H1 (cell line): Measurements from ENCODE around the gene NSL1. TPM values are rescaled to one million over a fixed set of nuclear protein-coding genes. Genes with fewer than 3 reads are reported as not detected.

Experiments used
- CTCF ChIA-PET: fragments of 300-600 bp; sonication (Branson Sonifier 250); formaldehyde crosslinking; loops from one replicate; lab custom pipeline; 2021; ENCODE audit not compliant: partially characterized antibody; lab: Charles Lee
- POLR2A ChIA-PET: fragments of 300-600 bp; sonication (Branson Sonifier 250); formaldehyde crosslinking; loops from one replicate; lab custom pipeline; 2021; ENCODE audit warnings: inconsistent platforms; ENCODE audit not compliant: partially characterized antibody; lab: Charles Lee
- DNase-seq, 2 experiments: peaks; one replicate each; pipeline versions ENCODE4 v3.0.0 to v3.0.0-alpha.2; 2010 to 2022; ENCODE audit warnings: low spot score in 2 of 2, low read depth in 1 of 2, mixed read lengths in 1 of 2
- FAIRE-seq: peaks from 2 replicates; lab custom pipeline; 2011; peaks lifted over from hg19 to GRCh38; lab: Jason Lieb, UNC
- H2AFZ ChIP-seq: 2 replicates; pipeline ENCODE4 v1.8.1; 2012; ENCODE audit warnings: low read length, inconsistent platforms
- H2AK5ac ChIP-seq: 2 replicates; pipeline ENCODE4 v1.6.1; 2013; ENCODE audit warnings: low read depth, low read length
- H2BK120ac ChIP-seq: replicated peaks from 2 replicates; pipeline ENCODE3; 2013; ENCODE audit warnings: low read depth, low read length, inconsistent platforms
- H2BK12ac ChIP-seq: 2 replicates; pipeline ENCODE4 v1.6.1; 2013; ENCODE audit warnings: low read depth, low read length
- H2BK15ac ChIP-seq: 2 replicates; pipeline ENCODE4 v1.6.1; 2013; ENCODE audit warnings: low read length
- H2BK20ac ChIP-seq: 2 replicates; pipeline ENCODE4 v1.6.1; 2013; ENCODE audit warnings: low read length
- H2BK5ac ChIP-seq: 2 replicates; pipeline ENCODE4 v1.6.1; 2013; ENCODE audit warnings: low read depth, low read length
- H3K14ac ChIP-seq: 2 replicates; pipeline ENCODE4 v1.6.1; 2013; ENCODE audit warnings: inconsistent platforms; ENCODE audit not compliant: insufficient read length
- H3K18ac ChIP-seq: 2 replicates; pipeline ENCODE4 v1.6.1; 2013; ENCODE audit warnings: low read length; ENCODE audit errors: extremely low read depth
- H3K23ac ChIP-seq: 2 replicates; pipeline ENCODE4 v1.6.1; 2013; ENCODE audit warnings: inconsistent platforms; ENCODE audit not compliant: insufficient read length
- H3K23me2 ChIP-seq: 2 replicates; pipeline ENCODE4 v1.6.1; 2013; ENCODE audit warnings: low read depth, low read length
- H3K27ac ChIP-seq: 2 replicates; pipeline ENCODE4 v1.6.1; 2011; ENCODE audit warnings: low read depth, low read length, inconsistent platforms
- H3K27me3 ChIP-seq, 4 experiments: replicated peaks in 1 of 4; 1 replicate in 1 of 4; 2 replicates in 3 of 4; pipeline versions ENCODE4 v1.6.1 to v1.8.1; 2011 to 2013; ENCODE audit warnings: low read length in 3 of 4, mild to moderate bottlenecking in 3 of 4, inconsistent platforms in 2 of 4, mixed read lengths in 2 of 4, moderate library complexity in 1 of 4; ENCODE audit not compliant: control insufficient read depth in 3 of 4, insufficient read depth in 3 of 4; ENCODE audit errors: extremely low read depth in 1 of 4
- H3K36me3 ChIP-seq, 4 experiments: 2 replicates each; pipeline versions ENCODE4 v1.6.1 to v1.8.1; 2011 to 2013; ENCODE audit warnings: mild to moderate bottlenecking in 4 of 4, low read length in 3 of 4, moderate library complexity in 2 of 4, control low read depth in 1 of 4, inconsistent platforms in 1 of 4; ENCODE audit not compliant: insufficient read depth in 4 of 4, control insufficient read depth in 2 of 4
- H3K4ac ChIP-seq: replicated peaks from 2 replicates; pipeline ENCODE3; 2013; ENCODE audit warnings: low read length, low read depth, mixed read lengths, inconsistent platforms; ENCODE audit not compliant: insufficient read length
- H3K4me1 ChIP-seq, 4 experiments: replicated peaks in 1 of 4; 1 replicate in 1 of 4; 2 replicates in 3 of 4; pipeline versions ENCODE4 v1.6.1 to v1.8.1; 2011 to 2013; ENCODE audit warnings: low read length in 3 of 4, inconsistent platforms in 2 of 4, mixed read lengths in 1 of 4; ENCODE audit not compliant: insufficient read depth in 4 of 4, control insufficient read depth in 3 of 4
- H3K4me2 ChIP-seq, 2 experiments: 2 replicates each; pipeline versions ENCODE4 v1.6.1 to v1.8.1; 2011 to 2013; ENCODE audit warnings: low read depth in 2 of 2, low read length in 2 of 2, control low read depth in 1 of 2, inconsistent platforms in 1 of 2, mild to moderate bottlenecking in 1 of 2; ENCODE audit not compliant: insufficient read depth in 1 of 2
- H3K4me3 ChIP-seq, 4 experiments: fragments of 200-600, 300-600 bp in 1 of 4; sonication (generic), shearing (Covaris generic), sonication (Bioruptor Twin) in 1 of 4; 2 replicates each; pipeline versions ENCODE4 v1.5.1 to v1.8.1; 2011 to 2016; ENCODE audit warnings: low read length in 4 of 4, low read depth in 3 of 4, control low read depth in 2 of 4, inconsistent platforms in 2 of 4, mild to moderate bottlenecking in 2 of 4, mixed read lengths in 1 of 4, moderate library complexity in 1 of 4; ENCODE audit not compliant: insufficient read depth in 2 of 4; ENCODE audit errors: extremely low read depth in 1 of 4
- H3K56ac ChIP-seq: replicated peaks from 2 replicates; pipeline ENCODE3; 2013; ENCODE audit warnings: low read depth, mild to moderate bottlenecking, mixed read lengths, low read length, inconsistent platforms; ENCODE audit not compliant: insufficient read length
- H3K79me1 ChIP-seq: 2 replicates; pipeline ENCODE4 v1.6.1; 2013; ENCODE audit warnings: low read depth, low read length, control low read depth
- H3K79me2 ChIP-seq, 2 experiments: 2 replicates each; pipeline versions ENCODE4 v1.6.1 to v1.8.1; 2012 to 2013; ENCODE audit warnings: low read length in 2 of 2, mild to moderate bottlenecking in 2 of 2, inconsistent platforms in 1 of 2; ENCODE audit not compliant: insufficient read depth in 2 of 2, control insufficient read depth in 1 of 2
- H3K9ac ChIP-seq, 4 experiments: replicated peaks in 1 of 4; 1 replicate in 1 of 4; 2 replicates in 3 of 4; pipeline versions ENCODE4 v1.6.1 to v1.8.1; 2011 to 2013; ENCODE audit warnings: low read depth in 3 of 4, low read length in 3 of 4, control low read depth in 2 of 4, mild to moderate bottlenecking in 2 of 4, moderate library complexity in 2 of 4, inconsistent platforms in 1 of 4; ENCODE audit errors: extremely low read depth in 1 of 4
- H3K9me3 ChIP-seq, 2 experiments: 2 replicates each; pipeline versions ENCODE4 v1.6.1 to v1.8.1; 2012 to 2013; ENCODE audit warnings: mild to moderate bottlenecking in 2 of 2, moderate library complexity in 2 of 2, control low read depth in 1 of 2, inconsistent platforms in 1 of 2, low read depth in 1 of 2, low read length in 1 of 2, mixed read lengths in 1 of 2; ENCODE audit not compliant: insufficient read depth in 2 of 2
- H4K20me1 ChIP-seq, 2 experiments: replicated peaks in 1 of 2; 2 replicates each; pipeline versions ENCODE3 to v1.8.1; 2011 to 2013; ENCODE audit warnings: inconsistent platforms in 2 of 2, low read length in 2 of 2, mild to moderate bottlenecking in 1 of 2; ENCODE audit not compliant: insufficient read depth in 2 of 2, control insufficient read depth in 1 of 2
- H4K5ac ChIP-seq: 2 replicates; pipeline ENCODE4 v1.6.1; 2013; ENCODE audit warnings: low read length, low read depth, mixed read lengths, inconsistent platforms; ENCODE audit not compliant: insufficient read length
- H4K8ac ChIP-seq: 2 replicates; pipeline ENCODE4 v1.8.0; 2013; ENCODE audit warnings: mild to moderate bottlenecking, moderate library complexity, low read length, inconsistent platforms; ENCODE audit not compliant: insufficient read depth; ENCODE audit errors: extremely low read depth
- H4K91ac ChIP-seq: replicated peaks from 2 replicates; pipeline ENCODE3; 2013; ENCODE audit warnings: low read length, mixed read lengths, inconsistent platforms; ENCODE audit not compliant: insufficient read length
- FOSL1 ChIP-seq: IDR thresholded peaks from 2 replicates; pipeline ENCODE4 v1.6.1; 2011; ENCODE audit warnings: mild to moderate bottlenecking, low read depth, low read length, moderate library complexity; ENCODE audit not compliant: insufficient read depth
- HDAC2 ChIP-seq, 2 experiments: fragments of 300-600 bp in 1 of 2; sonication (generic) in 1 of 2; IDR thresholded peaks; 2 replicates each; pipeline ENCODE4 v1.6.1; 2011 to 2012; ENCODE audit warnings: low read depth in 2 of 2, low read length in 2 of 2, mild to moderate bottlenecking in 2 of 2, moderate library complexity in 2 of 2, borderline replicate concordance in 1 of 2, inconsistent platforms in 1 of 2
- PHF8 ChIP-seq: fragments of 200-600 bp; sonication (generic); conservative IDR thresholded peaks from 2 replicates; pipeline ENCODE4 v1.7.1; 2012; ENCODE audit warnings: low read depth, mild to moderate bottlenecking, inconsistent platforms, low read length, moderate library complexity
- TAF1 ChIP-seq: IDR thresholded peaks from 2 replicates; pipeline ENCODE4 v1.6.1; 2011; ENCODE audit warnings: mild to moderate bottlenecking, low read depth, low read length
- WGBS, 2 experiments: shearing (Covaris generic) in 1 of 2; methylation state at CpG; one replicate each; pipeline versions ENCODE4 v1.1.6 to v1.1.7; 2013 to 2015; ENCODE audit warnings: low lambda C conversion rate in 2 of 2, mixed read lengths in 2 of 2, inconsistent platforms in 1 of 2, low coverage in 1 of 2, missing lambda C conversion rate in 1 of 2; ENCODE audit not compliant: insufficient replicate concordance in 2 of 2, insufficient coverage in 1 of 2, insufficient read length in 1 of 2; ENCODE audit errors: extremely low coverage in 1 of 2, missing lambda C conversion rate in 1 of 2; 5-methylcytosine and 5-hydroxymethylcytosine counted together
- polyA plus RNA-seq, 7 experiments: library from polyadenylated mRNA; depleted of rRNA in 3 of 7; stranded (reverse) in 5 of 7; unstranded in 2 of 7; fragments of >200 nt in 5 of 7; fragments of 200-250 nt in 2 of 7; gene quantifications; 1 replicate in 5 of 7; 2 replicates in 1 of 7; 4 replicates in 1 of 7; pipeline versions ENCODE4 v1.2.1 to v1.2.3, GENCODE V29; 2011 to 2013; ENCODE audit warnings: missing spikeins in 2 of 7, mixed read lengths in 2 of 7
- total RNA-seq: library from RNA; stranded (reverse); fragmentation: NEBNext Ultra II Directional; extraction: Animal tissue kit (Norgen Biotek cat#: 25700); gene quantifications from 2 replicates; pipeline ENCODE4 v1.2.1, GENCODE V29; 2021

Gene NSL1
- total and polyA plus RNA-seq, 2 of the 8 experiments (the other 6 are each of a cell fraction or from before 2014, with no cell fraction given) = 25.4 to 51.7 TPM

DNA sequence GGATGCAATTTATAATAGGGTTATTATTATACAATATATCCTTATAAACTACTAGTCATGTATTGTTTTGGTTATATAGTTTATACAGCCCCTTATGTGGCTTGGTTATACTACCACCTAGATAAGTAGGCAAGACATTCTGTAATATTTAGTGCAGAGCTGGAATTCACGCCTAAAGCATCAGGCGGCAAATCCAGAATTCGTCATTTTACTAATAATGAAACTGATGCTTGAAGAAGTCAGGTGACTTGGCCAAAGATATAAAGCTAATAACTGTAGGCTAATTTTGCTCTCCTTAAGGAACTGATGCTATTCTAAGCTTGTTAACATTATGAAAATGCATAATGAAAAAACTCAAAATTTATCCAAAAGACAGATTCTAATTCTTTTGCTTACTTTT, 10.8 kb downstream of the NSL1 start:
- H3K23ac ChIP-seq = no peak overlapping the region
- no peak overlapping the region for H2BK20ac ChIP-seq
- no peak overlapping the region for H2BK120ac ChIP-seq
- POLR2A ChIA-PET = interaction anchor here (1.7 kb wide), 1 partner anchor 11 kb away, joined by 6 read pairs; the partner anchor contains the start of genes NSL1 and TATDN3
- H3K18ac ChIP-seq = no peak overlapping the region
- H3K4me1 ChIP-seq = no peaks in the 10 kb centered on the region
- H3K79me1 ChIP-seq = no peaks in the 10 kb centered on the region; the same call in 1 of the 2 replicates
- H3K27ac ChIP-seq = no peak overlapping the region
- H3K4ac ChIP-seq = no peak overlapping the region
- H3K4me2 ChIP-seq = no peak overlapping the region
- peaks cover 0 to 5% of the 10 kb centered on the region in 2 experiments; a peak in 2 of 4 replicates for H3K9me3 ChIP-seq
- H3K27me3 ChIP-seq = no peaks in the 10 kb centered on the region
- H3K56ac ChIP-seq = no peak overlapping the region
- H2BK12ac ChIP-seq = no peak overlapping the region
- TF ChIP-seq PHF8 (no peak), HDAC2 (IDR thresholded peaks at IDR 0.05; ENCODE audit: borderline replicate concordance in 1 of 2, low read depth in 2 of 2, low read length in 2 of 2) (no peak), TAF1 (no peak), FOSL1 (no peak)
- TF ChIP-seq, all 59 proteins: peak for 0
- Histone ChIP-seq H2BK15ac (no peak overlapping the region), H4K20me1 (no peaks in the 10 kb centered on the region), H3K14ac (no peak overlapping the region), H3K4me3 (no peak overlapping the region), H4K8ac (no peak overlapping the region), H2AFZ (no peak overlapping the region), H3K9ac (no peak overlapping the region), H4K91ac (no peak overlapping the region), H3K23me2 (no peaks in the 10 kb centered on the region), H2AK5ac (no peak overlapping the region), H4K5ac (no peak overlapping the region), H3K79me2 (no peaks in the 10 kb centered on the region), H2BK5ac (no peak overlapping the region), H3K36me3 (peaks cover 5 to 53% (median 29%) of the 10 kb centered on the region in 4 experiments; a peak in 7 of 8 replicates)
- FAIRE-seq = no peak
- CTCF ChIA-PET = interaction anchor here (0.7 to 2.7 kb wide), 9 partner anchors 8 to 324 kb away, joined by 3 to 19 read pairs (median 6); no protein-coding TSS in a partner anchor
- no peak for DNase-seq
- WGBS, 2 experiments = 91% methylated on average over 3 of the region's 3 CpGs; no CpG with 5 or more reads in 1 of the 2 experiments
